Dedifferentiated amniotic fluid mesenchymal stem cell (primary cell): ENCODE data around the gene YIPF5.

ENCODE experiments used
- DNase-seq: peaks from one replicate; pipeline ENCODE4 v3.0.0-alpha.2; 2016; ENCODE audit errors: extremely low spot score

YIPF5 gene

DNA sequence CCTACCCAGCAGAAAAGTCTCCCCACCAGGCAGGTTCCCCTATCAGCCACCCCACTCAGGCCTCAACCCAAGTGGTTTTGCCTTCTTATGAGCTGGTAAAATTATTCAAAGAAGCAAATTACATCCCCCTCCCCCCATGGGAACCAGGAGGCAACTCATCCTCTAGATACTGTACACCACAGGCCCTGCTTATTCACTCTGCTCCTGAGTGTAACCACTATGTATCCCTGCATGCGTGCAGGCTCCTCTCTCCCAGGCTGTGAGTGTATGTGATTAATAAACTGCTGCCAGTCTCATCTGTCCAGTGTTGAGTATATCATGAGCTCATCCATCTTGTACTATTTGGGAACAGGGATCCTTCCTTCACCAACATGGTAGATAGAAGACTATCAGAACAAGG is 8.8 kb upstream of the YIPF5 start:
- no peak for DNase-seq

DNA sequence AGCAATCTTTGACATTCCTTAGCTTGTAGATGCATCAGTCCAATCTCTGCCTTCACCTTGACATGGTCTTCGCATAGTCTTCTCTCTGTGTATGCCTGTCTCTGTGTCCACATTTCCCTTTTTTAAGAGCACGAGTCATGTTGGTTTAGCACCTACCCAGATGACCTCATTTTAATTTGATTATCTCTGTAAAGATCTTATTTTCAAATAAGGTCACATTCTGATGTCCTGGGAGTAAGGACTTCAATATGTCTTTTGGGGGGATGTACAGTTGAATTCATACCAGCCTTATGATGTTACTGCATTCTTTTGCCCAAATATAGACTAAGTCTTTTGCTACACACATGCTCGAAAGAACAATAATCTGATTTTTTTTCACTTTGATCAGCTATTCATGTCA is 7.1 kb upstream of the YIPF5 start:
- DNase-seq: no peak

- DNase-seq: no peak
Observed at GRCh38 chr5:144173766-144174165, 3.3 kb upstream of the YIPF5 start.

- no peak for DNase-seq
Observed at GRCh38 chr5:144169904-144170275, 569 bp downstream of the YIPF5 start.

GRCh38 chr5:144167998-144168397 is 2.5 kb downstream of the YIPF5 start:
- DNase-seq: no peak

GRCh38 chr5:144166696-144167095 is 3.8 kb downstream of the YIPF5 start:
- no peak for DNase-seq

DNA sequence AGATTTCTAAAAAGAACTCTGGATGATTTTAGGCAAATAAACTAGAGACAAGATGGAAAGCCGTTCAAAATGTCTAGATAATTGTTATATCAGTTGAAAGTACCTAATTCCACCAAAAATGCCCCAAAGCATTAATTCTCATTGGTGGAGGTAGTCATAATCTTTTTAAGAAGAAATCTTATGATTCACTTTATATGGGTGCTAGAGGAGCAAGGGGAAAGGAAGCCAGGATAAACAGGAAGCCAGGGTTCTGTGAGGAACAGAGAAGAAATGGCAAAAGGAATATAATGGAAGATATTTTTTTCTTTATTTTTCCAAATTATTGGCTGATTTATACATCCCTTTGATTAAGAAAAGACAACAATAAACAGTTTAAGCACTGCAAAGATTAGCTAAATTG is 7.8 kb downstream of the YIPF5 start:
- DNase-seq: no peak

GRCh38 chr5:144156767-144157171 is 13.7 kb downstream of the YIPF5 start:
- no peak for DNase-seq

DNA sequence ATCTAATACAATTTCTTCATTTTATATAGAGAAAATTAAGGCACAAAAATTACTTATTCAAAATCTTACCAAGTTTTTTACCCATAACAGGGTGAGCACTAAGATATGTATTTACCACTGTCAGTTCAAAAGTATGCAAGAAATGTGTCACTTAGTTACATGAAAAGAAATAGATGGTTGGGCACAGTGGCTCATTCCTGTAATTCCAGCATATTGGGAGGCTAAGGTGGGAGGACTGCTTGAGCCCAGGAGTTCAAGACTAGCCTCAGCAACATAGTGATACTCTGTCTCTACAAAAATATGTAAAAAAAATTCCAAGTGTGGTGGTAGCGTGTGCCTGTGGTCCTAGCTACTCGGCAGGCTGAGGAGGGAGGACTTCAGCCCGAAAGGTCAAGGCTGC is 19.4 kb downstream of the YIPF5 start:
- no peak for DNase-seq

DNA sequence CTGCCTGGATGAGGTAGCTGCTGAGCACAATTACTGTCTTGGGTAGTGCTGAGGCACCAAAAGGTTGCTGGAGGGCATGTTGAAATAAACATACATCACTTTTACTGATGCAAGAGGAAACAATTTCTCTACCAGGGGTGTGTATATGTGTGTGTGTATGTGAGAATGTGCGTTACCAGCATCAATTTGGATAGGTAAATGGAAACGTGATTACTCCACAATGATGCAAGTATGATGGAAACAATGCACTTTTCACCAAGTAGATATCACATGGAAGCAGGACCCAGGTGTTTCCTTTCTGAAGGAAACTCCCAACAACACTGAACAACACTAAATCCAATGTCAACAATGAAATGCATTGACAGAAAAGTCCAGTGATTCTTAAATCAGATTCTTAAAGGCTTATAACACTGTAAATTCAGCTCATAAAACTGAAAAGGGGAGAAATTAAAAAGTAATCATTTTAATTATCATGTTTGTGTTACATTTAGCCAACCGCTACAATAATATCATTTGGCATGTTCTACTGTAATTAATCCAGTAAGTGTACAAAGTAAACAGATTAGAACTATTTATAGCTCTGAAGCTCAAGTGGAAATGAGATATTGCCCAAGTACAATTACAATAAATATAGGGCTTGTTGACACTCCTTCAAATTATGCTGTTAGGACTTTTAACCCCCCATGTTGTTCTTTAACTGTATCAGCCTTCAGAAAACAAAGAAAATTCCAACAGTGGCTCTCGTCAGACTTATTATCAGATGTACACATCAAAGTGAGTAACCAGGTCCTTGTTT is 25.3 kb downstream of the YIPF5 start:
- no peak for DNase-seq

- no peak for DNase-seq
Observed at GRCh38 chr5:144143625-144144024, 26.8 kb downstream of the YIPF5 start.

DNA sequence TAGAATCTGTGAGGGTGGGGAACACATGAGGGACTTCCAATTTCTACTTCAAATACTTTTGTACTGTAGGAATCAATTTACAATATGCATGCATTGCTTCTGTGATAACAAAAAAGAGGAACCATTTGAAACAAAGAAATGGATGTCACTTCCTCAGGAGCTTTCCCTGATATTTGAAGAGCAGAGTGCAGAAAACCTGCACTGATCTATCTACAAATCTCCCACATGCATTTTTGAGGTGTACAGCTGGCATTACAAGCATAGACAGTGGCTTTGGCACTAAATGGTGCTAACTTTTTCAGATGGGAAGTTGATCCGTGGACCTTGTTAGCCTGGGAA is 27.7 kb downstream of the YIPF5 start:
- DNase-seq: no peak

- peak; percentile 60 for DNase-seq
Observed at GRCh38 chr5:144142139-144142823, 28.2 kb downstream of the YIPF5 start.

GRCh38 chr5:144141585-144141984 is 28.9 kb downstream of the YIPF5 start:
- no peak for DNase-seq

DNA sequence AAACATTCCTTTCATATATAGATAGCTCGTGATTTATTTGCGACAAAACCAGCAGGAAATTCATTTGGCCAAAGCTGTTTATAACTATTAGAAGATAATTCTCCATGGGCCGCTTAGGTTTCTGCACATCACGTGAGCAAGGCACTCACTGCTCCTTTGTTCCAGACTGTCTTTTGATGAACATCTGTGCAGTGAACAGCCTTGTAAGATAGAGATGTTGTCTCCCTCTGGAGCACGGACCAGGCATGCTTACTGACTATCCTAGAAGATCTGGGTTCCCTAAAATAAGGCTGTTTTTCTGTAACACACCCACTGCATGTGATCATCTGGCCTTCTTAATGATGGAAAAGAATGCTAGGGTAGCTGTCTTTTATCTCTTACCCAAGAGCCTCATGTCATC is 30.9 kb downstream of the YIPF5 start:
- DNase-seq: peak; percentile 36

DNA sequence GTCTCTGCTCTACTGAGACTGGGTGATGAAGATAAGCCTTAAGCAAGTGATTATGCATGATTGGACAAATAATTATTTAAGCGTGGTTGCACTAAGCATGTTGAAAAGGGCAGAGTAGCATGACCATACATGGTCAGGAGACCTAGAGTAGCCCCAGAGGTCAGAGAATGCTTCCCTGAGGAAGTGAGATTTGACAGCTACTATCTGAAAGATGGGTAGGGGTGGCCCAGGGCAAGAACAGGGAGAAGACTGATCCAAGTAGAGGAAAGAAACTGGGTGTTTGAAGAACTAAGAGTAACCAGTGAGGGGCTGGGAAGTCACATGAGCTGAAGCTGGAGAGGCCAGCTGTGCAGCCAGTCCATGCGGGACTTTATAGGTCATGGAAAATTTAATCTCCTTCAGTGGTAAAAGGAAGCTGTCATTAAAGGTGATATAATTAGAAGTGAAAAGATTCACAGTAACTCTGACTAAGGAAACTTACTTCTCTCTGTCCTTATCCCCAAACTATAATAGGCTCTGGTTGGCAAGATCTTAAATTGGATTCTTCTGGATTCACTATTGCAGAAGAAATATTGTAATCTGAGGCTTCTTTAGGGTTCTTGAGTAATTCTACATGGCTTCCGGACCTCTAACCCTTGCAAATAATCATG is 35.2 kb downstream of the YIPF5 start:
- DNase-seq: no peak

- no peak for DNase-seq
Observed at GRCh38 chr5:144134194-144134826, 36.1 kb downstream of the YIPF5 start.

DNA sequence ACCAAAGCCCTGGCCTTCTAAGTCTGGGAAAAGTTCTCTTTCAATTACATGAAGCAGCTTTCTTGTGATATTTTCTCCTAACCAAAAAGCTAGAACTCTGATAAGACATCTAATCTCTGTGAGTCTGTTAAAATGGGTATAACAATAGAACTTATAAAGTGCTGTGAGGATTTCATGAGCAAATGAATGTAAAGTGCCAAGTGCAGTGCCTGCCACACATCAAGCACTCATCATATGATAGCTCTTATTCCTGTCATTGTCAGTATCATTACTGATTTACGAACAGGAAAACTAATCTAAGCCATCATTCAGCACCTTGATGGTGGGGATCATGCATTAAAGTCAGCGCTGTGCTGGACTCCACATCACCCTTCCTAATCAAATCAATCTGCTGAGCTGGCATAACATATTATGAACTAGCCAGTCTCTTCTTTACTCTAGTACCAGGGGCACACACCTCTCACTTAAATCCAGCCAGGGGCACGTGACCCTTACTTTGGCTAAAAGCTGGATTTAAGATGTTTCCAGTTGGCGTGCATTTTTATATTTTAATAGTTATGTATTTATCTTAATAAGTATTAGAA is 37.3 kb downstream of the YIPF5 start:
- DNase-seq: no peak

GRCh38 chr5:144131261-144131660 is 39.2 kb downstream of the YIPF5 start:
- DNase-seq: no peak

GRCh38 chr5:144130306-144130705 is 40.2 kb downstream of the YIPF5 start:
- DNase-seq: no peak

GRCh38 chr5:144128844-144129243 is 41.6 kb downstream of the YIPF5 start:
- DNase-seq: no peak

- DNase-seq: no peak
Observed at GRCh38 chr5:144126707-144127106, 43.8 kb downstream of the YIPF5 start.
